Keratinocyte (primary cell): ENCODE data around the gene SLC25A47.

Source experiments
- CTCF ChIP-seq, 3 experiments: IDR thresholded peaks in 1 of 3; conservative IDR thresholded peaks in 1 of 3; optimal IDR thresholded peaks in 1 of 3; 2 replicates in 2 of 3; 3 replicates in 1 of 3; pipeline versions ENCODE3 to v1.5.1; 2011; ENCODE audit warnings: low read length in 3 of 3, mild to moderate bottlenecking in 3 of 3, moderate library complexity in 2 of 3, control low read depth in 1 of 3, inconsistent platforms in 1 of 3; ENCODE audit not compliant: insufficient read depth in 2 of 3; ENCODE audit errors: extremely low read depth in 1 of 3
- EZH2 ChIP-seq: IDR thresholded peaks from one replicate; pipeline ENCODE4 v1.6.1; 2012; ENCODE audit warnings: inconsistent platforms, mild to moderate bottlenecking, low read length, moderate library complexity

GRCh38 chr14:100320157-100320856 lies 2.8 kb upstream of the SLC25A47 start:
- no peak for TF ChIP-seq CTCF (optimal IDR thresholded peaks at IDR 0.05 in 1 of 3, IDR thresholded peaks at IDR 0.05 in 1 of 3, conservative IDR thresholded peaks at IDR 0.05 in 1 of 3; ENCODE audit: extremely low read depth in 1 of 3, insufficient read depth in 2 of 3, low read length in 3 of 3)
- TF ChIP-seq EZH2: no peak
